ENCODE data around the gene NEDD8.

GRCh38 chr14:24232121-24232644 is at the start of gene NEDD8:
- TF ChIP-seq EZH2 (IDR thresholded peaks at IDR 0.05; ENCODE audit: insufficient read depth, poor library complexity, severe bottlenecking): no peak
- TF ChIP-seq EZH2phosphoT487 (IDR thresholded peaks at IDR 0.05; ENCODE audit: insufficient read depth, low read depth): no peak

All from GM23248 (cell line).